NCI-H2196 treated with DMSO at 0.1 percent for 48 hours (cell line): ENCODE results near the gene RABEPK.
"Not testable (repeated sequence)": the region's sequence is repeated elsewhere in the genome, so short reads cannot be mapped to it uniquely, and the experiment has no call there.

Experiments
- DNase-seq: peaks from one replicate; lab custom pipeline; 2025; ENCODE audit not compliant: unreplicated experiment; lab: John Stamatoyannopoulos, UW

Gene RABEPK

GRCh38 chr9:125243792-125244260 is 43.5 kb downstream of the RABEPK start:
- DNase-seq = no peak

DNA sequence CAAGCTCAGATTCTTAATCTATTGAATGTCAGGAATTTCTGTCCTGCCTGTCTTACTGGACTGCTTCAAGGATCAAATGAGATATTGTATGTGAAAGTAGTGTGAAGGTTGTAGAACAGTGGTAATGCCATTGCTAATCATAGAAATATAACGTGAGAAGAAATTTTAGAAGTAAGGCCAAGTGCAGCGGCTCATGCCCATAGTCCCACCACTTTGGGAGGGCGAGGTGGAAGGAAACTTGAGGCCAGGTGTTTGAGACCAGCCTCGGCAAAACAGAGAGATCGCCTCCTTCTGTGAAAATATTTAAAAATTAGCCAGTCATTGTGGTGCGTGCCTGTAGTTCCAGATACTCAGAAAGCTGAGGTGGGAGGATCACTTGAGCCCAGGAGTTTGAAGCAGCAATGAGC is 45.9 kb downstream of the RABEPK start:
- no peak for DNase-seq

DNA sequence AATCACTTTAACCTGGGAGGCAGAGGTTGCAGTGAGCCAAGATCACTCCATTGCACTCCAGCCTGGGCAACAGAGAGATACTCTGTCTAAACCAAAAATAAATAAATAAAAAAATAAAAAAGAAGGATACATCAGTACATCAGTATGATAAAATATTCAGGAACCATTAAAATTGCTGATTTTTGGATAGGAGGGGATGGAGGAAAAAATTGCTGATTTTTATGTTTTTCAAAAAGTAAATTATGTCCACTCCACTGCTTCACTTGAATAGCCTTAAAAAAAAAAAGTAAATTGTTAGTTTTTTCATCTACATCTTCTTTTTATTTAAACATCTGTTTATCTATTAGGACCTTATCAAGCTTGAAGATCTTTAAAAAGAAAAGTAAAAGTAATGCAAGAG is 53.9 kb downstream of the RABEPK start:
- no peak for DNase-seq

GRCh38 chr9:125255781-125256391 is 55.5 kb downstream of the RABEPK start:
- DNase-seq = no peak

GRCh38 chr9:125258160-125258785 is 57.9 kb downstream of the RABEPK start:
- no peak for DNase-seq

DNA sequence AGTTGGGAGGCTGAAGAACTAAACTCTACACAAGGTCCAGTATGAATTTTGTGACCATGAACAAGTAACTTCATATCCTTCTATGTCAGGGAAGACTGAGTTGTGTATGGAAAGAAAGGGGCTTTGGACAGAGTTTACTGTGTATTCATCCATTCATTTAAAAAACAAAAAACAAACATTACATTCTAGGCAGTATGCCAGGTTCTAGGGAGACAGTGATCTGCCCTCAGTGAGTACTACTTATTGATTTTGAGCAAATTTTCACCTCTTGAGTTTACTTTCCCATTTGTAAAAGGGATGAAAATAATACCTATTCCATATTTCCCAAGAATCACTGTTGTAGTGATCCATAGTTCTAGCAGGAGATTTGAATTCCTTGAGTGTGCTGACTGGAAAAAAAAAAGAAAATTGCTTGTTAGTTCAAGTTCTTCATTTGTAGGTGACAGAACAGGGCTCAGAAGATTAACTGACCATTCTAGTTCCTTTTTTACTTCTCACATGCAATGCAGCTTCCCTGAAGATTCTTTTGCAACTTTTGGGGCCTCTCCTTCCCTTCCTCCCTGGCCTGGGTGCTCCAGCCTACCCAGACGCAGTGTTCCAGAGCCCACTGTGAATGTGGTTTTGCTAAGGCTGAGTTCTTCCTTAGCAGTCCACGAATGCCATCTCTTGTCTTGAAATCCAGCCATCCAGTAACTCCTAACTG is 58.6 kb downstream of the RABEPK start:
- DNase-seq = no peak

GRCh38 chr9:125260561-125260960 is 60.2 kb downstream of the RABEPK start:
- DNase-seq = no peak

DNA sequence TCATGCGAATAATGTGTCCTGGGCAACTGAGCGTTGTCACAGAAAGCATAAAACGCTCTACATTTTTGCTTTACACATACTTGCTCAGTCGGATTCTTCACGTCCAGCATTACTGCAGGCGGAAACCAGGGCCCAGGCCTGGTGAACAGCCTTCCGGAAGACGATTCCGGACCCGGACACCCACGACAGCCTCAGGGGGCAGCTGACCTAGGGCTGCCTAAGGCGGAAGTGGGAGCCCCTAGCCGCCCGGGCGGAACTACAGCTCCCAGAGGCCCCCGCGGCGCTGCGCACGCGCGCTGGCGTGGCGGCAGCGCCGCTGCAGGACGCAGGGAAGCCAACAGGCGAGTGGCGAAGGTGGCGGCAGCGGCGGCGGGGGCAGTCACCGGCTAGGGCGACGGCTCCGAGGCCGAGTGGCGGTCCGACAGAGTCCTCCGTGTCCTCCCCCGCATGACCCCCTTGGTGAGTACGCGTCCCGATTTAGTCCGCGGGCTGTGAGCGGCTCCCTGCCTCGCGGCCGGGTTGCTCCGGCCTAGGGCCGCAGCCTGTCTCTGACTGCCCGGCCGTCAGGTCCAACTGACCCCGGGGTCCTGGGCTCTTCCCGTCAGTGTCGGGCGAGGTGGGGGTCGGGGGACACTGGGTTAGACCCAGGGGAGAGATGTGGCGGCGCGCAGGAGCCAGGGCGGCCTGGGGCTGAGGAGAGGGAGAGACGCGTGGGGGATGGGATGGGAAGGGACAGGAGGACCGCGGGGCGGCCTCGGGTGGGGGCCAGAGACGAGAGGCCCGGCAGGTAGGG is 61.4 kb downstream of the RABEPK start, which contains the start of gene GAPVD1:
GAPVD1 (plus strand) TSS at position 326 of the 793 bp plus-strand sequence. CDS start 37,096 bp downstream, outside the sequence.
- peak; percentile 80 for DNase-seq

GRCh38 chr9:125262294-125262991 is 62.1 kb downstream of the RABEPK start:
- DNase-seq = no peak

DNA sequence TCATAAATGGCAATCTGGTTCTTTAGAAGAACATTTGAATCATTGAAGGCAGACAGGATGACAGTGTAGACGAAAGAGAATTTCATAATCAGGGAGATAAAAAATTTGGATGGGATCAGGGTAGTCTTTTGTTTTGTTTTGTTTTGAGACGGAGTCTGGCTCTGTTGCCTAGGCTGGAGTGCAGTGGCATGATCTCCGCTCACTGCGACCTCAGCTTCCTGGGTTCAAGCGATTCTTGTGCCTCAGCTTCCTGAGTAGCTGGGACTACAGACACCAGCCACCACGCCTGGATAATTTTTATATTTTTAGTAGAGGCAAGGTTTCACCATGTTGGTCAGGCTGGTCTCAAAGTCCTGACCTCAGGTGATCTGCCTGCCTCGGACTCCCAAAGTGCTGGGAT is 63.7 kb downstream of the RABEPK start:
- not testable (repeated sequence) for DNase-seq

- no peak for DNase-seq
Observed at GRCh38 chr9:125268394-125269013, 68.2 kb downstream of the RABEPK start.

DNA sequence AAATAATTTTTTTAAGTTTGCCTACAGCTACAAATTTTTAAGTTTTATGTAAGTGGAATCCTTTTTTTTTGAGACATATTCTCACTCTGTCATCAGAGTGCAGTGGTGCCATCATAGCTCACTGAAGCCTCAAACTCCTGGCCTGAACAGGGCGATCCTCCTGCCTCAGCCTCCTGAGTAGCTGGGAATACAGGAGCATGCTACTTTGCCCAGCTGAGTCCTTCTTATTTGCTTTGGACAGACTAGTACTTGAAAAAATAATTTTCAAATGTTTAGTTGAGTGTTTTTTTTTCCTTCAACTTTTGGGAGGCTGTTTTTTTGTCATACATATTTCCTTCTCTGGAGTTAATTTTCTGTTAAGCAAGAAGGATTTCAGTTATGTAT is 68.7 kb downstream of the RABEPK start:
- no peak for DNase-seq

GRCh38 chr9:125271081-125271480 is 70.7 kb downstream of the RABEPK start:
- DNase-seq = no peak

DNA sequence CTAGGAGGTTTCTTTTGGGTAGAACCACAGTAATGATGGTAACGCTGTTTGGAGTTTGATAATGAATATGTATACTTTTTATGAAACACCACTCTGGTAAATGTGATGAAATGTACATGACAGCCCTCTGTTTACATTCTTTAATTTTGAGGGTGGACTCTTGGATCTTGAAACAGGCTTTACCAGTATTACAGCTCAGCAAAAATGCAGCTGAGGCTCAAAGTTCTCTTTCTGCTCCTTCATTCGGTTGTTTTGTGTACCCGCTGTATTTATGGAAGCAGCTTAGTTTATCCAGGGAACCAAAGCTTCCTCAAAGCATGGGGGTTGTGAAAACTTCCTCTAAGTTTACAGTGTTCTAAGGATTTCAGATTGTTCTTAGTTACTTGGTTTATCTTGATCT is 72.4 kb downstream of the RABEPK start:
- no peak for DNase-seq

DNA sequence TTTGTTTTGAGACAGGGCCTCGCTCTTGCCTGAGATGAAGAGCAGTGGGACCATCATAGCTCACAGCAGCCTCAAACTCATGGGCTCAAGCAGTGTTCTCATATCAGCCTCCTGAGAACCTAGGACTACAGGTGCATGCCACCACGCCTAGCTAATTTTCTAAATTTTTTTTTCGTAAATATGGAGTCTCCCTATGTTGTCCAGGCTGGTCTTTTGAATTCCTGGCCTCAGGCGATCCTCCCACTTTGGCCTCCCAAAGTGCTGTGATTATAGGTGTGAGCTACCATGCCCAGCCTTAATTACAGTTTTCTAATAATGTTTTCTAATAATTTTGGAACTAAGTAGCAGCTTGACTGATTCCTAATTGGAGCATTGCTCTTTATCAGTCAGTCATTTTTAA is 76.4 kb downstream of the RABEPK start:
- no peak for DNase-seq

GRCh38 chr9:125277411-125277810 is 77.1 kb downstream of the RABEPK start:
- no peak for DNase-seq

DNA sequence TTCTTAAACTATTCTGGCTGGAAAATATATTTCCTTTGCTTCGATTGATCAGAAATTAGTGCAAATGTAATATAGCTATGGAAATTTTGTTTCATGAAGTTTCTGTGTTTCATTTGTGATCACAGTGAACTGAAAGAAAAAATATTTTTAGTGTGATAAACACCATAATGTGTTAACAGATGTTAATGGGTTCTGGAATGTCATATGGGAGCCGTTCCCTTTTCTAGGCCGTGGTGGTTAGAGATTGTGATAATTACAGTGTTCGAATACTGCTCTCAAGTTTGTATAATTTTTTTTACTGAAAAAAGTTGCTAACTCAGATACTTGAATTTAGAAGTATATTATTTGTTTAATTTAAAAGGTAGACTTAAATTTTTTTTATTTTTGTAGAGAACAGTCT is 80.6 kb downstream of the RABEPK start:
- no peak for DNase-seq
